GM19351 (cell line): ENCODE results near the gene NECAB3.
A peak's percentile ranks its signal among the peaks of the same experiment; 100 is the strongest.

Experiments used
- ATAC-seq: cut with Tn5 transposase; IDR thresholded peaks from one replicate; pipeline ENCODE4 v1.9.1; 2021; ENCODE audit warnings: mild to moderate bottlenecking, moderate library complexity; ENCODE audit not compliant: unreplicated experiment

NECAB3 gene

DNA sequence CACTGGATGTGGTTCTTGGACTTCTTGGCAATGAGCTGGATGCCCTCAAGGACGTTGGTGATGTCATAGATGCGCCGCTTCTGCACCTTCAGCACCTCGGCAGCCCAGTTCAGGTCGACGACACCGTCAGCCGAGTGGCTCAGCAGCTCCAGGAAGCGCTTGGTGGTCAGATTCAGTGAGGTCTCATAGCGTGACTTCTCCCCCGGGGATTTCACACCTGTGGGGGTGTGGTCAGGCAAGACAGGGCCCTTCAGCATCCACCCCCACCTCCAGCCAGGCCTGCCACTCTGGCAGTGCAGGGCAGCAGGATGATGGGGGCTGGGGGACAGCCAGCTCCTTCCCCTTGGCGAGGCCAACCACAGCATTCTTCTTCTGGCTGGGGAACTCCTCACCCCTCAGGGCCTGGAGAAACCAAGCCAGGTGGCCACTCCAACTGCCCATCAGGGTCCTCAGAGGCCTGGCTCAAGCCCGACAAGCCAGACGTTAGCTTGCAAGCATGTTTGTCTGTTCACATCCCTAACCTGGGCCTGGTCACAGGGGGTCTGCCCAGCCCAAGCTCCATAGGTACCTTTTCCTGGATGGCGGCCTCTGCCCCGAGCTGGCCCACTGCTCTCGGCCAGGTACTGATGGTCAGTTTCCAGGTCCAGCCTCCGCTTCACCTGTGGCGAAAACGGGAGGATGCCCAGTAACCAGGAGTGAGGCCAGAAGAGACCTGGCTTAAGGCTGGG lies 5.7 kb upstream of the NECAB3 start:
- peak; percentile 66 for ATAC-seq

DNA sequence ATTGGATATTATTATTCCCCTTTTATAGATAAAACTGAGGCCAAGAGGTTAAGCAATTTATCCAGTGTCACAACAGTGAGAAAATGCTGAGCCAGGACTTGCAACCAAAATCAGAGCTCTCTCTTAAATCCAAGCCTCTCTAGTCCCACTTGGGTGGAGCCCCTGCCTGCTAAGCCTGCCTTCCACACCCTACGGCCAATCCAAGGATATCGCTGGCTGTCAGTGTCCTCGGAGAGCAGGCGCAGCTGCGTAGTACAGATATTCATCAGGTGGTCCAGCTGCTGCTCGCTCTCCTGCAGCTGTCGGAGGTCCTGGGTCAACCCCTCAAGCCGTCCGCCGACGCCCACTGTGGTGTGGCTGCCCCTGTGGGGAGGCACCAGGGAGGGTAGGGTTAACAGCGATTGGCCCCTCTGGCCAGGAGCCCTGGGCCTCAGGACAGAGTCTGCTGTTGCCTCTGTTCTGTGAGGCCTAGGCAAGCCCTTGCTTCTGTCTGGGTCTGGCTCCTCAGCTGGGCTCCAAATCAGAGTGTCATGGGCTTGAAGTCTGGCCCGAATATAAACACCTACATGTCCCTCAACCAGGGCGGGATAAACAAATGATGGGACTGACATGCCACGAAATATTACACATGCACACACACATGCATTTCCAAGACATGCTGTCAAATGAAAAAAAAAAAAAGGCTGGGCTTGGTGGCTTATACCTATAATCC lies 3.9 kb upstream of the NECAB3 start:
- ATAC-seq, result no peak

DNA sequence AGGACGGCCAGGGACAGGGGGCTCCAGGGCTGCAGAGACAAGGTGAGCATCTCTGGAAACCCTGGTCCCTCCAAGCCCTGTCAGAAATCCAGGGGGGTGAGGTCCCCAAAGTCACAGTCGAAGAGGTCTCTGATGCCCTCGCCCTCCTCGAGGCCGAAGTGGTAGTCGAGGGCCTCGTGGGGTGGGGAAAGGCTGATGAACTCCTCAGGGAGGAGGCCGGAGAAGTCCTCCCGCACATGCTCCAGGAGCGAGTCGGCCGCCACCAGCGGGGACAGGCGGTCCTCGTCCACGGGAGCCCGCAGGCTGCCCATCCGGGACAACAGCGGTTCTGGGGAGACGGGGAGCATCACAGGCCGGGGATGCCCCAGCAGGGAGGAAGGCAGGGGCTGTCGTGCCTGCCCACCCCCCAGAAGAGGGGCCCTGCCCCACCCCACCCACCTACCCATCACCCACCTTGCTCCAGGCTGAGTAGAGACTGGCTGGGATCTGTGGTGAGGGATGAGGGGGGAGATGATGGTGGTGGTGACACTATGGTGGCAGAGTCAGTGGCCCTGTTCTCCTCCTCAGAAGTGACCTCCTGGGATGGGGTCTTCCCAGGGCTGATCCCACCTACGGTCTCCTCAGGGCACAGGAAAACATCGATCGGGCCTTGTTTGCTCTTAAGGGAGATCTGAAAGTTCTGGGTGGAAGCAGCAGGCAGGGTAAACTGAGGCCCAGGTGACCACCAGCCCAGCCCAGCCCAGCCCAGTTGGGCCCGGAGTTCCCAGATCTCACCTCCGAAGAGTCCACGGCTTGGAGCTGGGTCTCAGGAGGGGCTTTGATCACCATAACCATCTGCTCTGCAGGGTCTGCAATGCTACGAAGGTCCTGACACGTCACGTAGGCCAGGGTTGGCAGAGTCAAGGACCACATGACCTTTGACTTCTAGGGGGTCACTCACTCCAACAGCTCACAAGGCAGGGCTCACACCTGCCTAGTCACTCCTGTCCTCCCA lies 2.7 kb upstream of the NECAB3 start:
- no peak for ATAC-seq

DNA sequence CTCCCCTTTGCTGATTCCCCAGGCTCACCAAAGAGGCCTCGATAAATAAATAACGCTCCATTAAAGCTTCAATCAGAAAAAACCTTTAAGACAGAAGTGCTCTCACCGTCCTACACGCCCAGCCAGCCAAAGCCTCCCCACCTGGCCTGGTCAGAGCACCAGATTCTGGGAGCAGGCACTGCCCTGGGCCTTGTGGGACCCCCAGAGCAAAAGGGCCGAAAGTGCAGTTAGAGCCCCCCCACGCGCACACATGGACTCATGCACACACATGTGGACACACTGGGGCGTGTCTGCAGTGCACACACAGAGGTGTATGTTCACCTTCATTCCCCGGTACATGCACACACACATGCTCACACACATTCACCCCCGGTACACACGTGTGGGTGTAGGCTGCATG lies 1.9 kb upstream of the NECAB3 start:
- no peak for ATAC-seq

DNA sequence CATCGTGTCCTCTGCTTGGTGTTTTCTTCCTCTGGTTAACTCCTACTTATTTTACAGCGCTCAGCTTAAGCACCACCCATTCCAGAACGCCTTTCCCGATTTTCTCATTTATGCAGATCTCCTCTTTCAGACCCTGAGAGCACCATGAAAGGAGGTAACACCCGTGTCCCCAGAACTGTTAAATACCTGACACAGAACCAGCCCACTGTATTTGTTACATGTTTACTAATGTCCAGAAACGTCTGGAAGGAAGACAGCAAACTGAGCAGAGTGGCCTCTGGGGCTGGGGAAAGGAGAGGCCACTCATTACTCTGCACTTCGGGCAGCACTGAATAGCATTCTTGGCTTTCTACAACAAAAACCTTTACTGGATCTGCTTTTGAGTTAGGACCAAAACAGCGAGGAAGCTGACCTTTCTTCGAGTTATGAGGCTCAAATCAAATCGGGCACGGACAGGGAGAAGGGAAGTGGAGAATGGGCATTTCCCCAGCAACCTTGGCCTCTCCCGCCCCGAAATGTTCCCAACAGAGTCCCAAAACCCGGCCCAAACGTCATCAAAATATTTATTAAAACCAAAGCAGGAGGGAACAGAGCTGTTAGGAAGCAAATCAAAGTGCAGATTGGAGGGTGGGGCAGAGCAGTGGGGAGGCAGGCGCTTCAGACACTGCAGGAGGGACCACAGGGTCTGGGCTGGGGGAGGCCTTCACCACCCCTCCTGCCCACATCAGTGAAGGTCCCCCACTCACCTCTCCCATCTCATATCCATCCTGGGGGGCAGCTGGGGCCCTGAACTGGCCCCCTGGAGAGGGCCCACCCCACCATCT lies 1.1 kb upstream of the NECAB3 start:
- no peak for ATAC-seq

DNA sequence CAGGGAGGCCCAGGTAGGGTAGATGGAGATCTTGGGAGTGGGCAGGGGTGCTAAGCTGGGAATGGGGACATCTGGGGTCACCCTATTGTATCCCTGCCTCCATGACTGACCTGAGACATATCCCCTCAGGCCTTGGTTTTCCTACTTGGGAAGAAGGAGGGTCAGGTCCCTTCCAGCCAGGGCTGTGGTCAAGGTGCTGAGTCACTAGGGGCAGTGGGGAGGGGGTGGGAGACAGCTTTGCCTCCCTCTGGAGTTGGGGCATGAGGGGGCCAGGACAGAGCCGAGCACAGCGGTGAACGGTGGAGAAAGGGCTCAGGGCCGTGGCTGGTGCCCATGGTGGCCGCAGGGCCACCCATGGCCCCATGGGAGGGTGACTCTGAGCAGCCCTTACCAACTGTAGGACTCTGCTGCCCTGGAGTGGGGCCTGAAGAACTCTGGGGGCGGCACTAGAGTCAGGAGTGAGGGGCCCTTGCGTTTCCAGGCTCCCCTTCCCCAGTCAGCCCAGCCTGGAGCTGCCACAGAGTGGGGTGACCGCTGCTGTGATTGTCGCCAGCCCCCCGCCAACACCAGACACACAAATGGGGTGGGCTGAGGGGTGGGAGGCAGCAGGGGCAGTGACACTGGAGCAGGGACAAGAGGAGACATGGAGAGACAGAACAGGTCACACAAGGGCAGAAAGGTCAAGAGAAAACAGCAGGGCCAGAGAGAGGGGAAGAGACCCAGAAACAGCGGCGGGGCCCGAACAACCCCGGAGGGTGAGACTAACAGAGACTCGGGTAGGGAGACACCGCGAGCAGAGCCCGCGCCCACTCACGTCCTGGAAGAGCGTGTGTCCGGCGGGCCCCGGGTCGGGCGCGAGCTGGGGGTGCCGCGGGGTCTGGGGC lies 576 bp downstream of the NECAB3 start:
- peak; percentile 54 for ATAC-seq

DNA sequence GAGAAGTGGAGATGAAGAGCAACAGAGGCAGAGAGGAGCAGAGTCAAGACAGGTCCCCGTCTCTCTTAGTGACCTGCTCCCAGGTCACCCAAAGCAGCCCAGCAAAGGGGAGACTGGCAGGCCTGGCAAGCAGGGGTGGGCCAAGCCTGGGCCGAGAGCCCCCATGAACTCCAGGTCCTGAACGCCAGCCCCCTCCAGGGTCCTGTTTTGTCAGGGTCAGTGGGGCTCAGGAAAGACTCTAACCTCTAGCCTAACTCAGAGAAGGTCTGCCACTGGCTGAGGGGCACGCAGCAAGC lies 1.2 kb downstream of the NECAB3 start:
- no peak for ATAC-seq

DNA sequence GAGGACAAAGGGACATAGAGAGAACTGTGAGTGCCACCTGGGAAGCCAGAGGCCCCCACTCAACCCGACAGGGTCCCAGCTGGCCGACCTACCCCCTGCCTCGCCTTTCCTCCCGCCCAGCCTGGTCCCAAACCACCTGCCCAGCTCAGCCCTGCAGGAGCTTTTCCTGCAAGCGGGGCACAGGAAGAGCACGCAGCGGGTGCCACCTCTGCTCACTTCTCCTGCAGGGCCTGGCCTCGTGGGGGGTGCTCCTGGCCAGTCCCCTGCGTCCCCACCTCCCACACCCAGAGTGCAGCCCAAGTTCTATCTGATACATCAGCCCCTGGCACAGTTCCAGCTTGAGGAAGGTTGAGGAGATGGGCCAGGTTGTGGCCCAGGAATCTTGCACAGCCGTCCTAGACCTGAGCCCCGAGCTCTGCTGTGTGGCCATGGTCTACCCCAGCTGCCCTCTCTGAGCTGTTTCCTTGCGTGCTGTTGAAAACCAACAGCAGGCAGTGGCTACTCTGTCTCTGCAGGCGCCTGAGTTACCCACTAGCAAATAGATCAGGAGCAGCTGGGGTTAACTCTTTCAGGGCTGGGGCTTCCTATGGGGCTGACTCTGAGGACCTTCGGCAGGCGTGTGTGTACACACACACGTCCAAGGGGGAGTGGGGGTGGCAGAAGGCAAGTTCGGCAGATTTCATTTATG lies 1.7 kb downstream of the NECAB3 start:
- no peak for ATAC-seq

DNA sequence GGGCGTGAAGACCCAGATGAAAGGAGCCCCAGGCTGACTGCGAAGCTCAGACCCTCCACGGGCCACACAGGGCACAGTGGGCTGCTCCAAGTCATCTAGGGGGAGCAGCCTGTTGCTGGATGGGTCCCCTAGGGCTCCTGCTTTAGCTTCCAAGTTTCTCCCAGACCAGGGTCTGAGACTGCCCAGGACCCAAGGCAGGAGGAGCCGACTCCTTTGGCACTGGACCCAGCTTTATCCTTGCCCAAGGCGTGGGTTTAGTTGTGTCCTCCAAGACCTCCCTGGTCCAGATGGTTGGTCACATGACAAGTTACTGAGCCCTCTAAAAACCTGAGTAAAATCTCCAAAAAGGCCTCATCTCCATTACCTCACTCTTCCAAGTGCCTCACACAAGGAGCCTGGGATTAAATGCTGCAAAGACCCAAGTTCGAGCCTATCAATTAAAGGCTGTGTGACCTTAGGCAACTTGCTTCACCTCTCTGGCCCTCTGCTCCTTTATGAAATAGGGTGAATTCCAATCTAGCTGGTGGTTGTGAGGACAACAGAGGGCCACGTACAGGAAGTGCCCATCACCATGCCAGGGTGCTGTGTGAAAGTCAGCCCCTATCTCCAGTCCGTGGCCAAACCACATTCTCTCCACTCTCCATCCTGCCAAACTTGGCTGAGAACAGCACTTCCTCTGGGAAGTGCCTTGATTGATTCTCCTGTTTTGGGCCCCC lies 2.5 kb downstream of the NECAB3 start:
- no peak for ATAC-seq

DNA sequence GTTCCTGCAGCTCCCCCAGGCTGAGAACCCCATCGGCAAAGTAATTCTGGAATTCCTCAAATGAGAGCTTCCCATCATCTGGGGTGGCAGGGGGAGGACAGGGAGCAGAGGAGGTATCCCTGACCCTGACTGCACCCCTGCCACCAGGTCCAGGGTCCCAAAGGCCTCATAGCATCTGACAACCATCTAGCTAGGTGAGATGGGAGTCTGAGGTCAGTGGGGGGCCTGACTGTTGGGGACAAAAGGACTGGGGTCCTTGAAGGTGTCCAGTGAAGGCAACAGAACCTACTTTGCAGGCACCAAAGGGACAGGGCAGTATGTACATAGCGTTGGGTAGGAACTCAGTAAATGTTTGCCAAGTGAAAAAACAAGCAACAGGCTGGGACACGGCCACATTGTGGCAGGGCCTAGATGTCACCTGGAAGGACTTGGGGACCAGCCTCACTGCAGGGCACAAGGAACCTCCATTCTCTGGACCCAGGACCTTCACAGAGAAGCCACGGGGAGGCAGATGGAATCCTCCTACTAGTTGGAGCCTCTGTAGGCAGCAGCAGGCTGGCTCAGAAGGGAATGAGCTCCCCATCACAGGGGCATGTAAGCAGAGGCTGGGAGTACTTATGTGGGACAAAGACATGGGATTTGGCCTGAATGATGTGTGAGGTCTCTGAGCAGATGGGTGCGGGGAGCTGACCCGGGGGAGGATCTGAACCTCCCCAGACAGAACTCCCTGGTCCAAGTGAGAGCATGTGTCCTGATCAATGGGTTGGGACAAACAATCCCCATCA lies 3.3 kb downstream of the NECAB3 start:
- no peak for ATAC-seq

DNA sequence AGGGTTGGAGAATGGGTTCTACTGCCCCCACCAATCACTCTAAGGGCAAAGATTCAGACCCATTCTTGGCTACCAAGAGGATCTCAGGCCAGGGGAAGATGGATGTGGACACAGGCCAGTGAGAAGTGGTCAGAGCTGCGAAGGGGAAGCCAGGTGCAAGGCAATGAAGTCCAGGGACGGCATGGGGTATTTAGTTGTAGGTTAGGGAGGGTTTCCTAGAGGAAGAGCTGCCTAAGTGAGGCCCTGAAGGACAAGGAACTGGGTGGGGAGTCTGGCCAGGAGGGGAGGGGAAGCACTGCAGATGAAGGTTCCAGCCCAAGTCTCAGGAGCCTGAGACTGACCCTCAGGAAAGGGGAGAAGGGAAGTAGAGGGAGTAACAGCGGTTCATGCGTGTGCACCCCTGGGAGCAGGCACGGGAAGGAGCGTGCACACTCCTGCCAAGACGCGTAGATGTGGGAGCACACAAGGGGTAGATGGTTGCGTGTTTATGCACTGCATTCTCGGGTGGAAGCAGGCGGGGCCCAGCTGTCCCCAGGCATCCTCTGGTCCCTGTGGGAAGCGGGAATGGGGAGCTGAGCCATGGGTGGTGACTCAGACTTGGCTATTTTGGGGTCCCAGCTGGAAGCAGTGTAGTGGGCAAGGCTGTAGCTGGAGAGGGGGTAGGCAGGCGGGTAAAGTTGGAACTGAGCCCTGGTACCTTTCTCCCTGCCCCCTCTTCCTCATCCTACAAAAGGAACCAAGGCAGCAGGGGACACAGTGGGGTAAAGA lies 4.2 kb downstream of the NECAB3 start:
- no peak for ATAC-seq

DNA sequence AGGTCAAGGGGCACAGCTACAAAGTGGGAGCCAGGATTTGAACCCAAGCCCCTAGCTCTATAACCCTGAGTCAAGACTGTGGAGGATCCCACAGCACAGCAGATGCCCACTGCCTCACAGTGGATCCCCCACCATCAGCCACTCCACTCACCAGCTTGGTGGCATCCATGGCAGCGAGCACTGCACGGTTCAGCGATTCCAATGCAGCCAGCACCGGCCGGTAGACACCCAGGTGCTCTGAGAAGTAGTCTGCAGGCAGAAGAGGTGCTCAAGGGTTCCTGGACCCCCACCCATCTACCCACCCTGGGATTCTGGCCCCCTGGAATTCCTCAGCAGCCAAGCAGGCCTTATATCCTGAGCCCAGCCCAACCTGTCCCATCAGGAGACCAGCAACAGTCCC lies 5.0 kb downstream of the NECAB3 start:
- no peak for ATAC-seq

DNA sequence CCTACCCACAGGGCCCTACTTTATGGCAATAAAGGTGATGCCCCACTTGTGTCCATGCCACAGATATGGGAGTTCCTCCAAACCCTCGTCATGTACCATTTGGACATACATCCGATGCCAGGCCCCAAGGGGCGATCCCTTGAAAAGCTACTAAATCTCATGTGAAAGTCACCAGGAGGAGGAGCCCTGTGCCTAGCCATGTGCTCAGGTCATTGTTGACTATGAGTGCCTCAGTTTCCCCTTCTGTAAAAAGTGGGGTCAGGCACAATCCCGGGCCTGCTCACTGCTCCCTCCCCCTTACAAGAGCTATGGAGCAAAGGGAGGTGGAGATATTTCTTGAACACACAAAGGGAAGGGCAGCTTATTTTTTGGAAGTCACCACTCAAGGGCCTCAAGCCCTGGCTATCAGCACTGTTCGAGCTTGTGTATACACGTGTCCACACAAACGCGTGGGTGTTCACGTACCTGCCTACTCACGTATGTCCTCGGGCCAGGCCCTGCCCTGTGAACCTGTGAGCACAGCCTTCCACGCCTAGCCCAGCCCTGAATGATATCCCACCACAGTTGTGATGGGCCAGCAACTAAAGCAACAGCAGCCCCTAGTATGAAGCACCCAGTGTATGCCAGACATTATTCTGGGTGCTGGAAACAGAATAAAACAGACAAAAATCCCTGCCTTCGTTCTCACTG lies 5.6 kb downstream of the NECAB3 start:
- ATAC-seq, result no peak

DNA sequence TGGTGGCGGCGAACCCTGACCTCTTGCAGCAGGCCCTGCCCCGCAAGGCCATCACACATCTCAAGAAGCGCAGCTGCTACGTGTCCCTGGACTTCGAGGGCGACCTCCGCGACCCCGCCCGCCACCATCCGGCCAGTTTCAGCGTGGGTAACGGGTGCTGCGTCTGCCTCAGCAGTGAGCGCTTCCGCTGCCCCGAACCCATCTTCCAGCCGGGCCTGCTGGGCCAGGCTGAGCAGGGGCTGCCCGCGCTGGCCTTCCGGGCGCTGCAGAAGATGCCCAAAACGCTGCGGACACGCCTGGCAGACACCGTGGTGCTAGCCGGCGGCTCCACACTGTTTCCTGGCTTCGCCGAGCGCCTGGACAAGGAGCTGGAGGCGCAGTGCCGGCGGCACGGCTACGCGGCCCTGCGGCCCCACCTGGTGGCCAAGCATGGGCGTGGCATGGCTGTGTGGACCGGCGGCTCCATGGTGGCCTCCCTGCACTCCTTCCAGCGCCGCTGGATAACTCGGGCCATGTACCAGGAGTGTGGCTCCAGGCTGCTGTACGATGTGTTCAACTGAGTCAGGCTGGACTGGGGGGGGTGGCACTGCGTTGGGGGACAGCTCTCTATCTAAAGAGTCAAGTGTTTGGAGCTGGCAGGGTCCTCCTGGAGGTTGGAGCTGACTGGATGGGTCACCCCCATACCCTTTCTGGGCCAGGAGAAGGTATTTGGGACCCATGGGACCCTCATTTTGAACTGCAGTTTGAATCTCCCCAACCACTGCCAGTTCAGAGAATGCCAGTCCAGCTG lies 6.4 kb downstream of the NECAB3 start:
- ATAC-seq, result peak; percentile 26

DNA sequence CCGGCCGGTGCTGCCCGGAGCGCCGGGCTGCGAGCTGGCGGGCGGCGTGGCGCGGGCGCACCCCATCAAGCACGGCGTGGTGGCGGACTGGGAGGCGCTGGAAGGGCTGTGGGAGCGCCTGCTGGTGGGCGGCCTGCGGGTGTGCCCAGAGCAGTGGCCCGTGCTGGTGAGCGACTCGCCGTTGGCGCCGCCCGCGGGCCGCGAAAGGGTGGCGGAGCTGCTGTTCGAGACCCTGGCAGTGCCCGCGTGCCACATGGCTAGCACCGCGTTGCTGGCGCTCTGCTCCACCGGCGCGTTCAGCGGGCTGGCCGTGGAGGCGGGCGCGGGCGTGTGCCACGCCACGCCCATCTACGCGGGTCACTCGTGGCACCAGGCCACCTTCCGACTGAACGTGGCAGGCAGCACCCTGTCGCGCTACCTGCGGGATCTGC lies 7.0 kb downstream of the NECAB3 start:
- ATAC-seq, result peak; percentile 1
